Measurements from ENCODE around the gene MAP4K3. TPM values are rescaled to one million over a fixed set of nuclear protein-coding genes. Genes with fewer than 3 reads are reported as not detected.

Gene MAP4K3
- total RNA-seq, 3 donors from 2014 or later, result 32.7 to 50.4 (median 39.9) TPM

GRCh38 chr2:39422700-39423099 lies 14.4 kb downstream of the MAP4K3 start:
- ATAC-seq (no peak), DNase-seq (no peak)
- Histone ChIP-seq H3K4me1 (ENCODE audit: low read depth) (no peaks in the 10 kb centered on the region), H3K36me3 (ENCODE audit: low read depth) (no peaks in the 10 kb centered on the region), H3K9me3 (no peaks in the 10 kb centered on the region), H3K4me3 (no peak overlapping the region)
- intact Hi-C loops (cut with DNase I, micrococcal nuclease), result no loop called here
- no peak for TF ChIP-seq CTCF (IDR thresholded peaks at IDR 0.05)

- Histone ChIP-seq H3K36me3 (ENCODE audit: low read depth) (no peaks in the 10 kb centered on the region), H3K9me3 (no peaks in the 10 kb centered on the region), H3K4me3 (no peak overlapping the region), H3K4me1 (ENCODE audit: low read depth) (no peaks in the 10 kb centered on the region)
- no peak for ATAC-seq
- TF ChIP-seq CTCF (IDR thresholded peaks at IDR 0.05), result no peak
- no peak for DNase-seq
- intact Hi-C loops (cut with DNase I, micrococcal nuclease), result no loop called here
Observed at GRCh38 chr2:39421354-39421753, 15.7 kb downstream of the MAP4K3 start.

GRCh38 chr2:39419282-39420223 lies 17.5 kb downstream of the MAP4K3 start:
- DNase-seq, result no peak
- intact Hi-C loops (cut with DNase I, micrococcal nuclease), result no loop called here

GRCh38 chr2:39418491-39418890 lies 18.6 kb downstream of the MAP4K3 start:
- H3K4me1 ChIP-seq (ENCODE audit: low read depth), result no peaks in the 10 kb centered on the region
- intact Hi-C loops (cut with DNase I, micrococcal nuclease), result no loop called here

More at GRCh38 chr2:39419282-39420223, 17.5 kb downstream of the MAP4K3 start:
- no peaks in the 10 kb centered on the region for H3K36me3 ChIP-seq (ENCODE audit: low read depth)
- H3K9me3 ChIP-seq, result no peaks in the 10 kb centered on the region
- ATAC-seq, result no peak
- TF ChIP-seq CTCF (IDR thresholded peaks at IDR 0.05), result no peak
- no peak overlapping the region for H3K4me3 ChIP-seq
- no peaks in the 10 kb centered on the region for H3K4me1 ChIP-seq (ENCODE audit: low read depth)

GRCh38 chr2:39416140-39416539 lies 20.9 kb downstream of the MAP4K3 start:
- Histone ChIP-seq H3K36me3 (ENCODE audit: low read depth) (no peaks in the 10 kb centered on the region), H3K4me1 (ENCODE audit: low read depth) (no peaks in the 10 kb centered on the region), H3K9me3 (no peaks in the 10 kb centered on the region), H3K4me3 (no peak overlapping the region)
- no peak for TF ChIP-seq CTCF (IDR thresholded peaks at IDR 0.05)
- intact Hi-C loops (cut with DNase I, micrococcal nuclease), result no loop called here
- no peak for ATAC-seq
- no peak for DNase-seq

More at GRCh38 chr2:39418491-39418890, 18.6 kb downstream of the MAP4K3 start:
- TF ChIP-seq CTCF (IDR thresholded peaks at IDR 0.05), result no peak
- Histone ChIP-seq H3K36me3 (ENCODE audit: low read depth) (no peaks in the 10 kb centered on the region), H3K4me3 (no peak overlapping the region), H3K9me3 (no peaks in the 10 kb centered on the region)
- ATAC-seq (no peak), DNase-seq (no peak)
